Activated T-helper 2 cell treated with anti-CD3 and anti-CD28 coated beads, Interferon-gamma antibody, Interleukin-2, Interleukin-4, amounts not matched to agents 10 μg/mL and 5 μg/mL and 100 μg/mL, durations not matched to agents 14 hours and 24 hours and 36 hours (primary cell): ENCODE results near the gene VWA5B1. TPM values are rescaled to one million over a fixed set of nuclear protein-coding genes. Genes with fewer than 3 reads are reported as not detected.

ENCODE experiments used
- DNase-seq: peaks from one replicate; pipeline ENCODE4 v3.0.0; 2021; ENCODE audit warnings: low spot score
- H3K27ac Mint-ChIP-seq: one replicate; pipeline ENCODE4 v1.8.0; 2021; ENCODE audit warnings: mixed read lengths
- H3K27me3 Mint-ChIP-seq: one replicate; pipeline ENCODE4 v1.8.0; 2021; ENCODE audit warnings: low read depth, mixed read lengths
- H3K36me3 Mint-ChIP-seq: one replicate; pipeline ENCODE4 v1.8.0; 2021; ENCODE audit warnings: low read depth, mixed read lengths
- H3K4me1 Mint-ChIP-seq: one replicate; pipeline ENCODE4 v1.8.0; 2021; ENCODE audit warnings: low read depth, mixed read lengths
- H3K4me3 Mint-ChIP-seq: one replicate; pipeline ENCODE4 v1.8.0; 2021; ENCODE audit warnings: low read depth, mild to moderate bottlenecking, moderate library complexity, mixed read lengths
- H3K9me3 Mint-ChIP-seq: one replicate; pipeline ENCODE4 v1.8.0; 2021; ENCODE audit warnings: mixed read lengths
- intact Hi-C: fragments of 100-400 bp; cut with micrococcal nuclease; formaldehyde crosslinking; loops from one replicate; pipeline ENCODE4 v1.15.1; 2023
- total RNA-seq: library from RNA; stranded (reverse); gene quantifications from 2 replicates; pipeline ENCODE4 v1.2.3, GENCODE V29; 2022

VWA5B1 gene
- total RNA-seq, 1 donor from 2014 or later, result not detected

DNA sequence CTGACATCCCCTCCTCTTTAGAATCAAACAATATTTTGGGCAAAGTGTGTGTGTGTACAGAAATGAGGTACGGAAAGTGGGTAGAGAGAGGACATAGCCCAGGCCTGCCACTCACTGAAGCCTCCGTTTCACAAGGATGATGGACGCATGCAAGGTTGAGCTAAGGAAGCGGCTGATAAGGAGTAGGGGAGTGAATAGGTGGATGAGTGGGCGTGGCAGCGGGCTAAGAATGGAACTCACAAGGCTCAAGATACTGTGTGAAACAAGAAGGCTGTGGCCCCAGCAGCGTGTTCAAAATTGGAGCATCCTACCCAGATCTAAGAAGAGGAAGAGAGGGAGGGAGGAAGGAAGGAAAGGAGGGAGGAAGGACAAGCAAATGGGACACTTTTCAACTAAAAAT lies 37.5 kb downstream of the VWA5B1 start:
- intact Hi-C loops, result loop anchor here (10.0 kb wide), 1 partner anchor 83 kb away; no protein-coding TSS in a partner anchor
- DNase-seq, result no peak
- no peak overlapping the region for H3K27ac Mint-ChIP-seq
- no peaks in the 10 kb centered on the region for H3K36me3 Mint-ChIP-seq
- no peak overlapping the region for H3K4me3 Mint-ChIP-seq
- H3K9me3 Mint-ChIP-seq, result no peaks in the 10 kb centered on the region
- H3K4me1 Mint-ChIP-seq, result peaks cover 4% of the 10 kb centered on the region
- peaks cover 41% of the 10 kb centered on the region for H3K27me3 Mint-ChIP-seq

- Mint-ChIP-seq H3K9me3 (no peaks in the 10 kb centered on the region), H3K27me3 (peaks cover 36% of the 10 kb centered on the region), H3K4me3 (no peak overlapping the region), H3K4me1 (no peaks in the 10 kb centered on the region), H3K36me3 (no peaks in the 10 kb centered on the region), H3K27ac (no peak overlapping the region)
- intact Hi-C loops, result loop anchor here (10.0 kb wide), 1 partner anchor 85 kb away; no protein-coding TSS in a partner anchor
- DNase-seq, result no peak
These were observed 39.3 kb downstream of the VWA5B1 start for GRCh38 chr1:20329793-20330542.

- H3K9me3 Mint-ChIP-seq, result no peaks in the 10 kb centered on the region
- H3K4me3 Mint-ChIP-seq, result no peak overlapping the region
- DNase-seq, result no peak
- intact Hi-C loops, result no loop called here
- no peak overlapping the region for H3K27ac Mint-ChIP-seq
- no peaks in the 10 kb centered on the region for H3K36me3 Mint-ChIP-seq
- H3K4me1 Mint-ChIP-seq, result no peaks in the 10 kb centered on the region
- peaks cover 14% of the 10 kb centered on the region for H3K27me3 Mint-ChIP-seq
These were observed 43.4 kb downstream of the VWA5B1 start for GRCh38 chr1:20334103-20334502.

DNA sequence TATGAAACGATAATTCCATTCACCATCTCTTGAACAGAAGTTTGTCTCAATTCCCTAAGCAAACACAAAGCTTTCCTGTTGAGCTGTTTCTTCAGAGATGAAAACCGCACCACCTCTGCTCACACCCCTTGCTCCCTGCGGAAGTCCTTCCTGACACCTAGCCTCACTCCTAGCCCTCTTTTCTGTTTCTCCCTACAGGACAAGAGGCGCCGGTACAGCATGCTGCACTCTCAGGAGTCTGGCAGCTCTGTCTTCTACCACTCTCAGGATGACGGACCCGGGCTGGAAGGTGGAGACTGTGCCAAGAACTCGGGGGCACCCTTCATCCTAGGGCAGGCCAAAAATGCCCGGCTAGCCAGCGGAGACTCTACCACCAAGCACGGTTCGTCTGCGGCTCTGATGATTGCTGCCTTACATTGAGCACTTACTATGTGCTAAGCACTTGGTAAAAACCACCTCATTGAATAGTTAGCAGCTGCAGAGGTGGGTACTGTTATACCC lies 45.5 kb downstream of the VWA5B1 start:
- Mint-ChIP-seq H3K27ac (no peak overlapping the region), H3K36me3 (no peaks in the 10 kb centered on the region), H3K9me3 (no peaks in the 10 kb centered on the region), H3K4me3 (no peak overlapping the region), H3K27me3 (peaks cover 15% of the 10 kb centered on the region), H3K4me1 (no peaks in the 10 kb centered on the region)
- no peak for DNase-seq
- intact Hi-C loops, result no loop called here

- Mint-ChIP-seq H3K9me3 (no peaks in the 10 kb centered on the region), H3K4me1 (no peaks in the 10 kb centered on the region), H3K27ac (no peak overlapping the region), H3K4me3 (no peak overlapping the region), H3K36me3 (no peaks in the 10 kb centered on the region), H3K27me3 (peaks cover 26% of the 10 kb centered on the region)
- DNase-seq, result no peak
- intact Hi-C loops, result no loop called here
These were observed 46.9 kb downstream of the VWA5B1 start for GRCh38 chr1:20337581-20337980.

DNA sequence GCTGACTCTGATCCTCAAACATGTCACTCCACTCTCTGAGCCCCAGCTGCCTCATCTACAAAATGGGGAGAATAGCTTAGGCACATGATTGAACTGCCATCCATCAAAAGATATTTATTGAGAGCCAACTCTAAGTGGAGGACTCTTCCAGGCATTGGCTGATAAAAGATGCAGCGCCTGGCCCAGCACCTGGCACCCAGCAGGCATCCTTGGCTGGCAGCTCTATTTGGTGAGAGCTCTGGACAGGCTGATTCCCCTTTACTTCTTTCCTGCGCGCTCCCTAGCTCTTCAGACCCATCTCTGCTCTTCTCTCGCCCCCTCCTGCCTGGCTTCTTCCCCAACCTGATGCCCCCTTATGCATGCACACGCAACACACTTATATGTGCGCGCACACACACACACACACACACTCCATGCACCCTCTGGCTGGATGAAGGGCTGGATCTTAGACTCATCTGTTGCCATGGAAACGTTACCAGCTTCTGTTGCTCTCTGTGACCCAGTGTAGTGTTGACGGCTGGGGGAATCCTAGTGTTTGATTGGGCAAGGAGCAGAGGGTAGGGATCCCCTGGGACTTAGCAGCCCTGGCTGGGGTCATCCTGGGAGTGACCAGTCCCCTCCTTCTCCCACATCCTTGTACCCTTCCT lies 49.3 kb downstream of the VWA5B1 start:
- intact Hi-C loops, result no loop called here
- DNase-seq, result no peak
- no peaks in the 10 kb centered on the region for H3K9me3 Mint-ChIP-seq
- H3K27me3 Mint-ChIP-seq, result peaks cover 39% of the 10 kb centered on the region
- no peak overlapping the region for H3K4me3 Mint-ChIP-seq
- H3K27ac Mint-ChIP-seq, result no peak overlapping the region
- no peaks in the 10 kb centered on the region for H3K36me3 Mint-ChIP-seq
- H3K4me1 Mint-ChIP-seq, result no peaks in the 10 kb centered on the region

DNA sequence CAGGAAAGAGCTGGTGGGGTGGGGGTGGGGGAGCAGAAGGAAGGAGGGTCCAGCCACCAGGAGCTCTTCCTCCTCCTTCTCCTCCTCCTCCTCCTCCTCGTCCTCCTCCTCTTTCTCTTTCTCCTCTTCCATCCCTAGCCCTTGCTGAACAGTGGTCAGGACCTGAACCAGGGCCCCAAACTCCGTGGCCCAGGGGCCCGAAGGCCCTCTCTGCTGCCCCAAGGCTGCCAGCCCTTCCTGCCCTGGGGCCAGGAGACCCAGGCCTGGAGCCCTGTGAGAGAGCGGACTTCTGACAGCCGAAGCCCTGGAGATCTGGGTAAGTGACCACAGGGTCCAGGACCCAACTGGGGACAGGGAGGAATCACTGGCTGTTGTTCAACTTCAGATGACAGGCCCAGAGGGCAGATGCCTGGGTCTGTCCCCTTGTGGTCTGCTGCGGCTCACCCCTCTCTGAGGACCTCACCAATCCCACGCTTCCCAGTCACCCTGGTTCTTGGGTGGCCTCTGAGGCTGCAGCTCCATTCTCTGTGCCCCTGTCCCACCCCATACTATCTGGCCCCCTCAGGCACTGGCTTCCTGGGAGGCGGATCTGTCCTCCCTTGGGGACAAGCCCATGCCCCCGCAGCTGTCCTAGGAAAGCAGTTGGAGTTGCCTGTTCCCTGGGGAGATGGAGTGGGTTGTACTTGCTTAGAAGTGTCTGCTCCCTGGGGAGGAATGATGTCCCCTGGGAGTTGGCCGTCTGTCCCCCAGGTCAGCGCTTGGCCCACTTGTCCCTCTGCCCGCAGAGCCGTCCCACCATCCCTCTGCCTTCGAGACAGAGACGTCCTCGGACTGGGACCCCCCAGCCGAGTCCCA lies 51.8 kb downstream of the VWA5B1 start:
- Mint-ChIP-seq H3K27me3 (peaks cover 38% of the 10 kb centered on the region), H3K9me3 (peaks cover 7% of the 10 kb centered on the region), H3K27ac (no peak overlapping the region), H3K4me1 (no peaks in the 10 kb centered on the region), H3K4me3 (no peak overlapping the region), H3K36me3 (no peaks in the 10 kb centered on the region)
- no peak for DNase-seq
- intact Hi-C loops, result no loop called here

DNA sequence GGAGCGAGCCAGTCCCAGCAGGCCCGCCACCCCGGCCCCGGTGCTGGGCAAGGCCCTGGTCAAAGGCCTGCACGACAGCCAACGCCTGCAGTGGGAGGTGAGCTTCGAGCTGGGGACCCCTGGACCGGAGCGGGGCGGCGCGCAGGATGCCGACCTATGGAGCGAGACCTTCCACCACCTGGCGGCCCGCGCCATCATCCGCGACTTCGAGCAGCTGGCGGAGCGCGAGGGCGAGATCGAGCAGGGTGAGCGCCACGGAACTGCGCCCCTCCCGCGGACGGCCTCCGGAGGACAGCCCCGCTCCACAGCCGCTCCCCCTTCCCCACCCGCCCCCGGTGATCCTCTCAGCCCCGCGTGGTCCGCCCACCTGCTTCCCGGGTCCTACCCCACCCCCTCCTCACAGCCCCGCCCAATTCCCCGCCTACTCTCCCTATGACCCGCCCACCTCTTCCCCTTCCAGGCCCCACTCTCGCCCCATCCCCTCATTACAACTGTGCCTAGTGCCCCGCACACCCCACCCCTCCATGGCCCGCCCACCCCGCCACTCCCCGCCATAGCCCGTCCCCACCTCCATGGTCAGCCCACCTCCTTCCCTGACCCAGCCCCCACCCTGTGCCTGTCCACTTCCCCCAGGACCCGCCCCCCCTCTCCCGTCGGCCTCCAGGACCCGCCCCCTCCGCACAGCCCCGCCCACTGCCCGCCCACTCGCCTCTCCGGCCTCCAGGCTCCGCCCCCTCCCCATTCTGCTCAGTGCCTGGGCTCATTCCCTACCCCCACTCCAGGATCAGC lies 52.7 kb downstream of the VWA5B1 start:
- peaks cover 38% of the 10 kb centered on the region for H3K27me3 Mint-ChIP-seq
- H3K27ac Mint-ChIP-seq, result no peak overlapping the region
- H3K4me1 Mint-ChIP-seq, result no peaks in the 10 kb centered on the region
- no peak for DNase-seq
- H3K4me3 Mint-ChIP-seq, result no peak overlapping the region
- intact Hi-C loops, result no loop called here
- no peaks in the 10 kb centered on the region for H3K36me3 Mint-ChIP-seq
- H3K9me3 Mint-ChIP-seq, result peaks cover 7% of the 10 kb centered on the region

GRCh38 chr1:20343938-20344302 lies 53.2 kb downstream of the VWA5B1 start:
- H3K27me3 Mint-ChIP-seq, result peaks cover 38% of the 10 kb centered on the region
- intact Hi-C loops, result no loop called here
- H3K9me3 Mint-ChIP-seq, result peaks cover 7% of the 10 kb centered on the region
- H3K27ac Mint-ChIP-seq, result no peak overlapping the region
- DNase-seq, result no peak
- no peaks in the 10 kb centered on the region for H3K4me1 Mint-ChIP-seq
- no peaks in the 10 kb centered on the region for H3K36me3 Mint-ChIP-seq
- H3K4me3 Mint-ChIP-seq, result no peak overlapping the region

DNA sequence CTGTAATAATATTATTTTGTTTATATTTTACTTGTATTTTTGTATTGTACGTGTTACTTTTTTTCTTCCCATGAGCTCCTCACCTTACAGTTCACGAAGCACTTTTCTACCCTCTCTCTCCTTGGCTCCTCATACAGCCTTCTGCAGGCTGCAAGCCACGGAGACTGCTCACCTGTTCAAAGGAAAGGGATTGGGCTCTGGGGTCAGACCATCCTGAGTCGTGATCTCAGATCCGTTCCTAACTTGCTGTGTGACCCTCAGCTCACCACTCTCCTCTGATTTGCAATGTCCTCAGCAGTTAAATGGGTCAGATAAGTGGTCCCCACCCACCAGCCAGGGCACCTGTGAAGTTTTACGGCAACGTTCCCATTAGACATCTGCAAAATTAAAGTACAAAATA lies 54.1 kb downstream of the VWA5B1 start:
- peaks cover 38% of the 10 kb centered on the region for H3K27me3 Mint-ChIP-seq
- H3K4me3 Mint-ChIP-seq, result no peak overlapping the region
- peaks cover 7% of the 10 kb centered on the region for H3K9me3 Mint-ChIP-seq
- no peak overlapping the region for H3K27ac Mint-ChIP-seq
- intact Hi-C loops, result no loop called here
- no peak for DNase-seq
- no peaks in the 10 kb centered on the region for H3K4me1 Mint-ChIP-seq
- H3K36me3 Mint-ChIP-seq, result no peaks in the 10 kb centered on the region

DNA sequence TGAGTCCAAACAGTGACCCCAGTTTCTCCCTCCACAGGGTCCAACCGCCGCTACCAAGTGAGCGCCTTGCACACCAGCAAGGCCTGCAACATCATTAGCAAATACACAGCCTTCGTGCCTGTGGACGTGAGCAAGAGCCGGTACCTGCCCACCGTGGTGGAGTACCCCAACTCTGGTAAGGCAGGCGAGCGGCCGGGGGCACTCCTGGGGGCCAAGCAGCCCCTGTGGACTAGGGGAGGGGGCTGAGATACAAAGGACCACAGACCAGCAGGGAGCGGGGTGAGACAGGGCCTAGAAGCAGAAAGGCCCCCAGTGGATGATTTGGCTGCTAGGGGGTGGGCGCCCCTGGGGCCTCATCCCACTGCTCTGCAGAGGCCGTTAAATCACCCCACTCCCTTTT lies 54.7 kb downstream of the VWA5B1 start:
- no peak overlapping the region for H3K27ac Mint-ChIP-seq

DNA sequence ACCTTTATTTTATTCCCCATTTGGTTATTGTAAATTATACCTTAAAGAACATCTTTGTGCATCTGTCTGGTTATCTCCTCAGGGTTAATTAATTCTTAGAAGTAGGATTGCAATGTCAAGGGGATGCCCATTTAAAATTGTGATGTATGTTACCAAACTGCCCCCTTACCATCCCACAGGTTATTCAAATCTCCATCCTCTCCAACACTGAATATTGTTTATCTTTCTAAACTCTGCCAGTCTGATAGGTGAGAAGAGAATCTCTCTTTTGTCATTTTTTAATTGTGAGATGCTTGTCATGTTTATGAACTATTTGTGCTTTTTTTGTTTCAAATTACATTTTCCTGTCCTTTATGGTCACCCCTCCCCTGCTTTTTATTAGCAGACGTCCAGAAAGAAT lies 55.8 kb downstream of the VWA5B1 start:
- Mint-ChIP-seq H3K27ac (no peak overlapping the region), H3K4me1 (no peaks in the 10 kb centered on the region), H3K4me3 (no peak overlapping the region), H3K27me3 (peaks cover 33% of the 10 kb centered on the region), H3K9me3 (peaks cover 7% of the 10 kb centered on the region), H3K36me3 (no peaks in the 10 kb centered on the region)
- intact Hi-C loops, result no loop called here
- DNase-seq, result no peak

More for the DNA sequence above, 54.7 kb downstream of the VWA5B1 start:
- Mint-ChIP-seq H3K36me3 (no peaks in the 10 kb centered on the region), H3K27me3 (peaks cover 38% of the 10 kb centered on the region), H3K4me3 (no peak overlapping the region), H3K9me3 (peaks cover 7% of the 10 kb centered on the region), H3K4me1 (no peaks in the 10 kb centered on the region)
- intact Hi-C loops, result no loop called here
- DNase-seq, result no peak
